D721Med (cell line): ENCODE results near the gene LILRA2.

ENCODE experiments used
- DNase-seq: peaks from one replicate; pipeline ENCODE4 v3.0.0; 2011; ENCODE audit warnings: low spot score; ENCODE audit not compliant: insufficient read length
- FAIRE-seq: peaks from 2 replicates; lab custom pipeline; 2011; peaks lifted over from hg19 to GRCh38; lab: Jason Lieb, UNC
- TF ChIP-seq, protein P1 (sequence below): IDR thresholded peaks from 2 replicates; pipeline ENCODE4 v1.5.1; 2012; ENCODE audit warnings: mild to moderate bottlenecking, control low read depth; ENCODE audit not compliant: insufficient read depth; ENCODE audit errors: missing control alignments

Gene LILRA2

GRCh38 chr19:54600212-54600611 lies 26.6 kb downstream of the LILRA2 start:
- FAIRE-seq: no peak
- no peak for DNase-seq
- TF ChIP-seq, protein P1, sequence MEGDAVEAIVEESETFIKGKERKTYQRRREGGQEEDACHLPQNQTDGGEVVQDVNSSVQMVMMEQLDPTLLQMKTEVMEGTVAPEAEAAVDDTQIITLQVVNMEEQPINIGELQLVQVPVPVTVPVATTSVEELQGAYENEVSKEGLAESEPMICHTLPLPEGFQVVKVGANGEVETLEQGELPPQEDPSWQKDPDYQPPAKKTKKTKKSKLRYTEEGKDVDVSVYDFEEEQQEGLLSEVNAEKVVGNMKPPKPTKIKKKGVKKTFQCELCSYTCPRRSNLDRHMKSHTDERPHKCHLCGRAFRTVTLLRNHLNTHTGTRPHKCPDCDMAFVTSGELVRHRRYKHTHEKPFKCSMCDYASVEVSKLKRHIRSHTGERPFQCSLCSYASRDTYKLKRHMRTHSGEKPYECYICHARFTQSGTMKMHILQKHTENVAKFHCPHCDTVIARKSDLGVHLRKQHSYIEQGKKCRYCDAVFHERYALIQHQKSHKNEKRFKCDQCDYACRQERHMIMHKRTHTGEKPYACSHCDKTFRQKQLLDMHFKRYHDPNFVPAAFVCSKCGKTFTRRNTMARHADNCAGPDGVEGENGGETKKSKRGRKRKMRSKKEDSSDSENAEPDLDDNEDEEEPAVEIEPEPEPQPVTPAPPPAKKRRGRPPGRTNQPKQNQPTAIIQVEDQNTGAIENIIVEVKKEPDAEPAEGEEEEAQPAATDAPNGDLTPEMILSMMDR: no peak

DNA sequence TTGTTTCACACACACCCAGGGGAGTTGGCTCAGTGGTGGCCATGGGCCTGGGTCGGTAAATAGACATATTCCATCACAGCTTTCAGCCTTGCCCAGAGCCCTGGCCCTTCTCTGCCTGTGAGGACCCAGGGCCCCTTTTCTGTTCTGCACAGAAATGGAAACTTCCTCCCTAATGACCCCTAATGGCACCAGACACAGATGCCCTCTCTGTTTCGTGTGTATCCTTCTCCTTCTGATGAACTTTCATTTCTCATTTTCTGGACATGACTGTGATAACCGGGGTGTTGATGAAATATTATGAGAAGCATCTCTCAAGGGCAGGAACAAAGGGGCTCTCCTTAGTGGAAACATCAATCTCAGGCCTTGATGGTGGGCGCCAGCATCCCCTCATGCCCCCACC lies 32.6 kb downstream of the LILRA2 start:
- no peak for DNase-seq
- TF ChIP-seq, protein P1: no peak
- FAIRE-seq: no peak

GRCh38 chr19:54606891-54607784 lies 33.5 kb downstream of the LILRA2 start:
- DNase-seq (no peak), FAIRE-seq (no peak)
- TF ChIP-seq, protein P1: no peak

DNA sequence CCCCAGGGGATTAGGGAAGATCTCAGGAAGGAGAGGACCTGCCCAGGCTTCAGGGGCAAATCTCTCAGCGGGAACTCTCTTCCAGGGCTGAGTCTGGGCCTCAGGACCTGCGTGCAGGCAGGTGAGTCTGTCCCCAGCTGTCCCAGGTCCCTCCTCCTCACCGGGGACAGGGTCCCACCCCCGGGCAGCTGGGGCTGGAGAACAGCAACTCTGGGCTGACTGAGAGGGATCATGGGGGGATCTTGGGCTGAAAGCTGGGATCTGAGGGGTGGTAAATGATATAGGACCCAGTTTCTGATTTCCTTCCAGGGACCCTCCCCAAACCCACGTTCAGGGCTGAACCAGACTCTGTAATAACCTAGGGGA lies 34.2 kb downstream of the LILRA2 start:
- DNase-seq: no peak
- FAIRE-seq: no peak
- TF ChIP-seq, protein P1: no peak

- FAIRE-seq (no peak), DNase-seq (no peak)
- TF ChIP-seq, protein P1: no peak
Measured at GRCh38 chr19:54608205-54608604, 34.6 kb downstream of the LILRA2 start.

- no peak for DNase-seq
- FAIRE-seq: no peak
- TF ChIP-seq, protein P1: no peak
Measured at GRCh38 chr19:54608792-54609191, 35.2 kb downstream of the LILRA2 start.

DNA sequence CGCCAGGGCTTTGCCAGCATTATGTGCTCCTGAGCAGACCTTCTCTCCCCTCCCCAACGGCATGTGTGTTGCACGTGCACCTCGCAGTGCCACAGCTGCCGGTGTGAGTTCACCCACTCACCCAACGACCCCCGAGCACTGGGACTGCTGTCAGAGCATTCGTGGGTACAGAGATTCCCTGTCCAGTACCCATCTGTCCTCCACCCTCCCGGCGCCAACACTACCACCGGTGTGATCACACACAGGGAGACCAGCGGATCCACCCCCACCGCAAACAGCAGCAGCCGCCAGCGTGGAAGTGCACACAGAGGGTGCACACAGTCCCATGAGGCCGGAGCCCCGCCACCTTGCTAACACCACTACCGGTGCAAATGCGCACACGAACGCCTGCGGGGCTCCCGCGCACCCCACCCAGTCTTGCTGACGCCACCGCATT lies 35.8 kb downstream of the LILRA2 start:
- DNase-seq: no peak
- TF ChIP-seq, protein P1: no peak
- no peak for FAIRE-seq
